Uterus (tissue), 4 donors: Measurements from ENCODE around the gene CDHR1. TPM values are rescaled to one million over a fixed set of nuclear protein-coding genes. Genes with fewer than 3 reads are reported as not detected.

Experiments
- DNase-seq, 2 donors: peaks; one replicate each; pipeline ENCODE4 v3.0.0-alpha.2; 2019 to 2020
- H3K27ac ChIP-seq, 2 donors: fragments of 200-600 bp; sonication (generic); 1 replicate in 1 of 2; 2 replicates in 1 of 2; pipeline ENCODE4 v1.5.1; 2016 to 2018
- H3K27me3 ChIP-seq, 2 donors: fragments of 200-600 bp; sonication (generic); one replicate each; pipeline ENCODE4 v1.5.1; 2018 to 2019; ENCODE audit warnings: control low read depth in 1 of 2
- H3K36me3 ChIP-seq, 2 donors: fragments of 200-600 bp; sonication (generic); one replicate each; pipeline ENCODE4 v1.5.1; 2019; ENCODE audit warnings: control low read depth in 1 of 2
- H3K4me1 ChIP-seq, 2 donors: fragments of 200-600 bp; sonication (generic); one replicate each; pipeline ENCODE4 v1.5.1; 2018 to 2019; ENCODE audit warnings: control low read depth in 1 of 2
- H3K4me3 ChIP-seq, 2 donors: fragments of 200-600 bp; sonication (generic); 1 replicate in 1 of 2; 2 replicates in 1 of 2; pipeline ENCODE4 v1.5.1; 2018 to 2019; ENCODE audit warnings: mild to moderate bottlenecking in 1 of 2
- H3K9me3 ChIP-seq, 2 donors: fragments of 200-600 bp; sonication (generic); one replicate each; pipeline ENCODE4 v1.5.1; 2019; ENCODE audit warnings: control low read depth in 1 of 2
- CTCF ChIP-seq, 4 experiments: fragments of 200-600 bp in 2 of 4; fragments of 450-650 bp in 2 of 4; sonication (generic) in 2 of 4; IDR thresholded peaks; one replicate each; pipeline ENCODE4 v1.5.1; 2016 to 2019; ENCODE audit warnings: antibody characterized with exemption in 4 of 4, mild to moderate bottlenecking in 2 of 4, moderate library complexity in 1 of 4
- POLR2A ChIP-seq, 2 donors: fragments of 450-650 bp; IDR thresholded peaks; one replicate each; pipeline ENCODE4 v1.6.1; 2016; ENCODE audit warnings: antibody characterized with exemption in 2 of 2, mild to moderate bottlenecking in 1 of 2, moderate library complexity in 1 of 2
- intact Hi-C: fragments of 100-400 bp; cut with DNase I; formaldehyde crosslinking; loops from one replicate; pipeline ENCODE4 v1.15.1; 2023; ENCODE audit warnings: low total_unique reads
- total RNA-seq, 4 donors: library from RNA; depleted of rRNA in 3 of 4; stranded (reverse); fragments of >200 nt in 3 of 4; gene quantifications; one replicate each; pipeline versions ENCODE4 v1.1.0 to v1.2.4, GENCODE V29; 2014 to 2023
- donor health status: DM: yes; HTN: yes; CAD: no.

Gene CDHR1
- total RNA-seq, 4 donors from 2014 or later, result under 0.01 to 1.5 (median 1.0) TPM; not detected in 1

- H3K27me3 ChIP-seq, result no peaks in the 10 kb centered on the region
- intact Hi-C loops, result no loop called here
- no peak for TF ChIP-seq POLR2A (IDR thresholded peaks at IDR 0.05)
- TF ChIP-seq CTCF (IDR thresholded peaks at IDR 0.05), result no peak
- H3K4me1 ChIP-seq, result no peaks in the 10 kb centered on the region
- DNase-seq, result peak in 1 of 2 donors; percentile 24
- H3K36me3 ChIP-seq, result no peaks in the 10 kb centered on the region
- no peak within 1 kb of the TSS for H3K27ac ChIP-seq
- H3K9me3 ChIP-seq, result no peaks in the 10 kb centered on the region
- H3K4me3 ChIP-seq, result no peak within 1 kb of the TSS
Measured at GRCh38 chr10:84244651-84245270, 50.4 kb downstream of the CDHR1 start, which contains the start of gene RGR. Gene RGR (plus strand): TSS chr10:84245053. CDS start chr10:84245091, 38 bp downstream.

GRCh38 chr10:84247496-84247895, 53.2 kb downstream of the CDHR1 start:
- H3K27ac ChIP-seq, result no peak overlapping the region

GRCh38 chr10:84248794-84249193, 54.5 kb downstream of the CDHR1 start:
- H3K27me3 ChIP-seq, result no peaks in the 10 kb centered on the region
- H3K4me3 ChIP-seq, result no peak overlapping the region
- no peak for DNase-seq
- no peak for TF ChIP-seq POLR2A (IDR thresholded peaks at IDR 0.05)
- no peak for TF ChIP-seq CTCF (IDR thresholded peaks at IDR 0.05)
- intact Hi-C loops, result no loop called here
- H3K27ac ChIP-seq, result no peak overlapping the region
- H3K36me3 ChIP-seq, result no peaks in the 10 kb centered on the region
- no peaks in the 10 kb centered on the region for H3K9me3 ChIP-seq
- H3K4me1 ChIP-seq, result no peaks in the 10 kb centered on the region

More at GRCh38 chr10:84247496-84247895, 53.2 kb downstream of the CDHR1 start:
- Histone ChIP-seq H3K36me3 (no peaks in the 10 kb centered on the region), H3K9me3 (no peaks in the 10 kb centered on the region), H3K27me3 (no peaks in the 10 kb centered on the region), H3K4me1 (no peaks in the 10 kb centered on the region), H3K4me3 (no peak overlapping the region)
- intact Hi-C loops, result no loop called here
- TF ChIP-seq CTCF (IDR thresholded peaks at IDR 0.05), result no peak
- TF ChIP-seq POLR2A (IDR thresholded peaks at IDR 0.05), result no peak
- DNase-seq, result no peak

- intact Hi-C loops, result no loop called here
- Histone ChIP-seq H3K36me3 (no peaks in the 10 kb centered on the region), H3K4me3 (no peak overlapping the region), H3K27ac (no peak overlapping the region), H3K9me3 (no peaks in the 10 kb centered on the region), H3K4me1 (no peaks in the 10 kb centered on the region), H3K27me3 (no peaks in the 10 kb centered on the region)
- DNase-seq, result no peak
- TF ChIP-seq POLR2A (IDR thresholded peaks at IDR 0.05) (no peak), CTCF (IDR thresholded peaks at IDR 0.05) (no peak)
Measured at GRCh38 chr10:84254552-84255478, 60.5 kb downstream of the CDHR1 start.
